Activated CD8-positive, alpha-beta memory T cell treated with anti-CD3 and anti-CD28 coated beads, Interleukin-2, amount 10 ng/mL, durations not matched to agents 7 days and 5 days (primary cell): ENCODE measurements around the gene HOMER3. TPM values are rescaled to one million over a fixed set of nuclear protein-coding genes. Genes with fewer than 3 reads are reported as not detected.
"Not testable (repeated sequence)": the region's sequence is repeated elsewhere in the genome, so short reads cannot be mapped to it uniquely, and the experiment has no call there.

Experiments used
- ATAC-seq: fragments of 150-1000 bp; cut with Tn5 transposase; one replicate; pipeline ENCODE4 v1.10.0; 2021; ENCODE audit warnings: moderate library complexity
- CTCF ChIA-PET: fragments of 350-600 bp; sonication (Branson Sonifier 250); formaldehyde crosslinking; loops from one replicate; lab custom pipeline; 2021; ENCODE audit warnings: antibody characterized with exemption; lab: Charles Lee
- DNase-seq: peaks from one replicate; pipeline ENCODE4 v3.0.0-alpha.2; 2020
- H3K27ac Mint-ChIP-seq: one replicate; pipeline ENCODE4 v1.8.0; 2021; ENCODE audit warnings: mild to moderate bottlenecking, mixed read lengths
- H3K27me3 Mint-ChIP-seq: one replicate; pipeline ENCODE4 v1.8.0; 2021; ENCODE audit warnings: mixed read lengths
- H3K36me3 Mint-ChIP-seq: one replicate; pipeline ENCODE4 v1.8.0; 2021; ENCODE audit warnings: mild to moderate bottlenecking, mixed read lengths
- H3K4me1 Mint-ChIP-seq: one replicate; pipeline ENCODE4 v1.8.0; 2021; ENCODE audit warnings: mixed read lengths
- H3K4me3 Mint-ChIP-seq: one replicate; pipeline ENCODE4 v1.8.0; 2021; ENCODE audit warnings: mild to moderate bottlenecking, moderate library complexity, mixed read lengths
- H3K9me3 Mint-ChIP-seq: one replicate; pipeline ENCODE4 v1.8.0; 2022; ENCODE audit warnings: low read depth, mixed read lengths
- total RNA-seq, 2 experiments: library from RNA; stranded (reverse); gene quantifications; one replicate each; pipeline ENCODE4 v1.2.3, GENCODE V29; 2021

HOMER3 gene
- total RNA-seq, 2 experiments from 2014 or later: 0.26 TPM; not detected in 1

GRCh38 chr19:18969931-18970659, 29.1 kb upstream of the HOMER3 start:
- Mint-ChIP-seq H3K27me3 (peaks cover 6% of the 10 kb centered on the region), H3K36me3 (peaks cover 2% of the 10 kb centered on the region), H3K4me1 (peaks cover 10% of the 10 kb centered on the region), H3K27ac (no peak overlapping the region), H3K9me3 (no peaks in the 10 kb centered on the region), H3K4me3 (no peak overlapping the region)
- CTCF ChIA-PET: no interaction called here
- DNase-seq (no peak), ATAC-seq (no peak)

GRCh38 chr19:18967358-18968146, 26.5 kb upstream of the HOMER3 start:
- H3K4me1 Mint-ChIP-seq: peaks cover 6% of the 10 kb centered on the region
- DNase-seq: no peak
- H3K4me3 Mint-ChIP-seq: no peak overlapping the region
- no peak for ATAC-seq
- H3K9me3 Mint-ChIP-seq: no peaks in the 10 kb centered on the region
- CTCF ChIA-PET: no interaction called here
- H3K36me3 Mint-ChIP-seq: peaks cover 2% of the 10 kb centered on the region
- H3K27me3 Mint-ChIP-seq: peaks cover 6% of the 10 kb centered on the region
- H3K27ac Mint-ChIP-seq: no peak overlapping the region

GRCh38 chr19:18966307-18966706, 25.3 kb upstream of the HOMER3 start:
- H3K4me3 Mint-ChIP-seq: no peak overlapping the region
- H3K27me3 Mint-ChIP-seq: peaks cover 14% of the 10 kb centered on the region
- CTCF ChIA-PET: no interaction called here
- ATAC-seq (no peak), DNase-seq (no peak)
- H3K4me1 Mint-ChIP-seq: peaks cover 15% of the 10 kb centered on the region
- H3K27ac Mint-ChIP-seq: no peak overlapping the region
- peaks cover 2% of the 10 kb centered on the region for H3K36me3 Mint-ChIP-seq
- no peaks in the 10 kb centered on the region for H3K9me3 Mint-ChIP-seq

GRCh38 chr19:18964121-18964520, 23.1 kb upstream of the HOMER3 start:
- DNase-seq: no peak
- Mint-ChIP-seq H3K9me3 (no peaks in the 10 kb centered on the region), H3K36me3 (peaks cover 2% of the 10 kb centered on the region), H3K27me3 (peaks cover 14% of the 10 kb centered on the region), H3K4me3 (no peak overlapping the region), H3K27ac (no peak overlapping the region), H3K4me1 (peaks cover 14% of the 10 kb centered on the region)
- no peak for ATAC-seq
- CTCF ChIA-PET: no interaction called here

GRCh38 chr19:18961767-18962620, 21.0 kb upstream of the HOMER3 start:
- H3K9me3 Mint-ChIP-seq: no peaks in the 10 kb centered on the region

GRCh38 chr19:18960370-18960769, 19.4 kb upstream of the HOMER3 start:
- CTCF ChIA-PET: interaction anchor here (0.9 kb wide), 1 partner anchor 11 kb away, joined by 4 read pairs; no protein-coding TSS in a partner anchor
- no peak for ATAC-seq
- Mint-ChIP-seq H3K27me3 (peaks cover 10% of the 10 kb centered on the region), H3K27ac (no peak overlapping the region), H3K36me3 (no peaks in the 10 kb centered on the region), H3K9me3 (no peaks in the 10 kb centered on the region), H3K4me3 (no peak overlapping the region), H3K4me1 (peaks cover 10% of the 10 kb centered on the region)
- no peak for DNase-seq

More at GRCh38 chr19:18961767-18962620, 21.0 kb upstream of the HOMER3 start:
- Mint-ChIP-seq H3K27ac (no peak overlapping the region), H3K36me3 (no peaks in the 10 kb centered on the region), H3K4me3 (no peak overlapping the region), H3K27me3 (peaks cover 10% of the 10 kb centered on the region), H3K4me1 (peaks cover 10% of the 10 kb centered on the region)
- ATAC-seq (peak; percentile 33), DNase-seq (no peak)
- CTCF ChIA-PET: no interaction called here

- H3K4me1 Mint-ChIP-seq: no peaks in the 10 kb centered on the region
- ATAC-seq (no peak), DNase-seq (no peak)
- no peaks in the 10 kb centered on the region for H3K27me3 Mint-ChIP-seq
- no peak overlapping the region for H3K27ac Mint-ChIP-seq
- CTCF ChIA-PET: no interaction called here
- H3K36me3 Mint-ChIP-seq: no peaks in the 10 kb centered on the region
- no peaks in the 10 kb centered on the region for H3K9me3 Mint-ChIP-seq
- no peak overlapping the region for H3K4me3 Mint-ChIP-seq
These were observed 14.0 kb upstream of the HOMER3 start for GRCh38 chr19:18955042-18955441.

- Mint-ChIP-seq H3K27me3 (no peaks in the 10 kb centered on the region), H3K9me3 (no peaks in the 10 kb centered on the region), H3K4me3 (no peak overlapping the region), H3K4me1 (no peaks in the 10 kb centered on the region), H3K27ac (no peak overlapping the region), H3K36me3 (no peaks in the 10 kb centered on the region)
- ATAC-seq (no peak), DNase-seq (no peak)
- CTCF ChIA-PET: no interaction called here
These were observed 13.1 kb upstream of the HOMER3 start for GRCh38 chr19:18954094-18954493.

GRCh38 chr19:18952364-18953003, 11.5 kb upstream of the HOMER3 start:
- not testable (repeated sequence) for ATAC-seq

GRCh38 chr19:18951721-18952281, 10.8 kb upstream of the HOMER3 start:
- no peak overlapping the region for H3K27ac Mint-ChIP-seq
- CTCF ChIA-PET: no interaction called here
- no peak for ATAC-seq
- H3K36me3 Mint-ChIP-seq: no peaks in the 10 kb centered on the region
- H3K27me3 Mint-ChIP-seq: no peaks in the 10 kb centered on the region
- no peak for DNase-seq
- no peak overlapping the region for H3K4me3 Mint-ChIP-seq
- no peaks in the 10 kb centered on the region for H3K9me3 Mint-ChIP-seq
- H3K4me1 Mint-ChIP-seq: peaks cover 3% of the 10 kb centered on the region

More at GRCh38 chr19:18952364-18953003, 11.5 kb upstream of the HOMER3 start:
- H3K4me3 Mint-ChIP-seq, H3K36me3 Mint-ChIP-seq, CTCF ChIA-PET, H3K4me1 Mint-ChIP-seq, H3K9me3 Mint-ChIP-seq, DNase-seq, H3K27ac Mint-ChIP-seq, H3K27me3 Mint-ChIP-seq: not testable (repeated sequence)

- H3K4me1 Mint-ChIP-seq: peaks cover 3% of the 10 kb centered on the region
- H3K27me3 Mint-ChIP-seq: peaks cover under 1% of the 10 kb centered on the region
- H3K27ac Mint-ChIP-seq: no peak overlapping the region
- H3K4me3 Mint-ChIP-seq: no peak overlapping the region
- no peaks in the 10 kb centered on the region for H3K36me3 Mint-ChIP-seq
- CTCF ChIA-PET: no interaction called here
- H3K9me3 Mint-ChIP-seq: no peaks in the 10 kb centered on the region
- no peak for ATAC-seq
- no peak for DNase-seq
These were observed 8.8 kb upstream of the HOMER3 start for GRCh38 chr19:18949858-18950257.

- no peaks in the 10 kb centered on the region for H3K9me3 Mint-ChIP-seq
These were observed 7.9 kb upstream of the HOMER3 start for GRCh38 chr19:18948976-18949356.

More at GRCh38 chr19:18948976-18949356, 7.9 kb upstream of the HOMER3 start:
- CTCF ChIA-PET: interaction anchor here (1.0 kb wide), 1 partner anchor 11 kb away, joined by 4 read pairs; no protein-coding TSS in a partner anchor
- H3K4me3 Mint-ChIP-seq: no peak overlapping the region
- peaks cover 3% of the 10 kb centered on the region for H3K4me1 Mint-ChIP-seq
- no peak overlapping the region for H3K27ac Mint-ChIP-seq
- no peaks in the 10 kb centered on the region for H3K36me3 Mint-ChIP-seq
- no peak for ATAC-seq
- H3K27me3 Mint-ChIP-seq: peaks cover 2% of the 10 kb centered on the region
- no peak for DNase-seq
